Activated T-helper 1 cell treated with Interleukin-2 at 50 U/mL for 16 hours (primary cell): ENCODE results near the gene UVSSA.
"Not testable (repeated sequence)": the region's sequence is repeated elsewhere in the genome, so short reads cannot be mapped to it uniquely, and the experiment has no call there.

Experiments used
- DNase-seq: peaks from one replicate; pipeline ENCODE4 v3.0.0-alpha.2; 2020; ENCODE audit warnings: low read depth

The UVSSA gene

DNA sequence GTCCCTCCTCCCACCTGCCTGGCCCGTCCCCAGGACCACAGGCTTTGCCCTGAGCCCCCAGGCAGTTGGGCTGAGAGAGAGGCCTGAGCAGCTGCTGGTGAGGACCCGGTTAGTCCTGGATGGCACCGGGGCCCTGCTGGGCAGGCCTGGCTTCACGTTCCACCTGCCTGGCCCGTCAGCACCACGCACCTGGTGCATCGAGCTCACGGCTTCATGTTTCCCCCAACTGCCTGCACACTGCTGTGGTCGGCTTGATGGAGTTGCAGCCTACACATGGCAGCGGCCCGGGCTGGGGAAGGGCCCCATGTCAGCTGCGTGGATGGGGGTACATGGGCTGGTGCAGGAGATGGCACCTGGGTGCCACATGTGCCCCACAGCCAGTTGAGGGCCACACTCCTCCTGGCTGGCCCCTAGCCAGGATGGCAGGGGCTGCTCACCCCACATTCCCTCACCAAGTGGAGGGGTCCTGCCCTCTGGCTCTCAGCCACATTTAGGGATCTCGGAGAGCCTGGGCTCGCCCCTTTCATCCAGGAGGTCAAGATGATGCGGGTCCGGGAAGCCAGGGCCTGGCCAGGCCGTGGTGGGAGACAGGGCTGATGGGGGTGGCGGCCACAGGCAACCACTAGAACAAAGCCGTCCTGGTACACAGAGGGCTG lies 30.7 kb downstream of the UVSSA start:
- no peak for DNase-seq

DNA sequence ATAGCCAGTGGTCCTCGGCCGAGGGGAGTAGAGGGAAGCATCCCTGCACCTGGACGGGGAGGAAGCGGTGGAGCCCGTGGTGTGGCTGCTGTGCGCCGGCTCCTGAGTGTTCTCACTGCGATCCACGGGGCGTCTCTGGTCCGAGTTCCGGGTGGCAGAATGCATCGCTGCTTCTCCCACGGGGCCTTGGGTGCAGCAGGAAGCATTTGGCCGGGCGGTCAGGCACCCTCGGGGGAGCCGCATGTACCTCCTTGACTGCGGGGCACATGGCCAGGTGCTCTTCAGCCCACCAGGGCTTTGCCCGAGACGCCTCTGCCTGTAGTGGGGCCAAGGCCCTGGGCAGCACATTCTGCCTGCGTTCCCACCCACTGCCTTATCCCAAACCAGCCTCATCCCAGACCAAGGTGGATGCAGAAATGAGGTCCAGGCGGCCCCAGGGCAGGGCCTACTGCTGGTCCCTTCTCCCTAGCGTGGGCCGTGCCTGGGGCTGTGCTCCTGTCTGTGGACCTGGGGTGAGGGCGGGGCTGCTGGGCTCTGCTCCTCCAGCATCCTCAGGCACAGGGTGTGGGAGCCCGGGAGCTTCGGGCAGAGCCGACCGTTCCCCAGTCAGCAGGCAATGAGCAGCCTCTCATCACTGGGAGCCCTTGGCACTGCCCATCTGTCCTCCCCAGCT lies 31.7 kb downstream of the UVSSA start:
- no peak for DNase-seq

DNA sequence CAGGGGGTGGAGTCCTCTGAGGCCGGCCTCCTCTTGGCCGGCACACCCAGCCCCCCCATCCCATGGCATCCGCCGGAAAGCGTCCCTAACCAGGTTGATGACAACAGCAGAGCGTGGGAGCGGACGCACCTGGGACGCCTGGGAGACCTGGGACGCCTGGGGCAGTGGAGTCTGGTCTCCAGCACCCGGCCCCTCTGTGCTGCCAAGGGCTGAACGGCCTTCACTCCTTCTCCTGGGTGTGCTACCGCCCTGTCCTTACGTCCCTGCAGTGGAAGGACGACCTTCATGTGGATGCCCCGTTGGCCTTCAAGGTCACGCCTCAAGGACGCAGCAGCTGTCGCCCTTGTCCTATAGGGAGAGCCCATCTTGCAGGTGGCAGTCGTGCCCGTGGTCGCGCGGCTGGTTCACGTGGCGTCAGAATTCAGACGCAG lies 32.4 kb downstream of the UVSSA start:
- no peak for DNase-seq

DNA sequence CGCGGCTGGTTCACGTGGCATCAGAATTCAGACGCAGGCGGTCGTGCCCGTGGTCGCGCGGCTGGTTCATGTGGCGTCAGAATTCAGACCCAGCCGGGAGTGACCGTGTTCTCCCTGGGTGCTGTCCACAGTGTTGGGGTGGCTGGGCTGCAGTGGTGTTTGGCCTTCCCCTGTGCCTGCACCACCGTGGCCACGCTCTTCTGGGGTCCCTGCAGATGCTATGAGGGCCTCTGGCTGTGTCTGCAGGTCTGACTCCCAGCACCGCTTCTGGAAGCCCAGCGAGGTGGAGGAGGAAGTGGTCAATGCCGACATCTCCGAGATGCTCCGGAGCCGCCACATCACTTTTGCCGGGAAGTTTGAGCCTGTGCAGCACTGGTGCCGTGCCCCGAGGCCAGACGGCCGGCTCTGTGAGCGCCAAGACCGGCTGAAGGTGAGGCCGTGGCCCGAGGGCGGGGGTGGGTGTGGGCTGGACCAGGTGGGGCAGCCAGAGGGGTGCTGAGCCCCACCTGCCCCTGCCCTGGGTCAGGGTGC lies 32.9 kb downstream of the UVSSA start:
- DNase-seq = no peak

DNA sequence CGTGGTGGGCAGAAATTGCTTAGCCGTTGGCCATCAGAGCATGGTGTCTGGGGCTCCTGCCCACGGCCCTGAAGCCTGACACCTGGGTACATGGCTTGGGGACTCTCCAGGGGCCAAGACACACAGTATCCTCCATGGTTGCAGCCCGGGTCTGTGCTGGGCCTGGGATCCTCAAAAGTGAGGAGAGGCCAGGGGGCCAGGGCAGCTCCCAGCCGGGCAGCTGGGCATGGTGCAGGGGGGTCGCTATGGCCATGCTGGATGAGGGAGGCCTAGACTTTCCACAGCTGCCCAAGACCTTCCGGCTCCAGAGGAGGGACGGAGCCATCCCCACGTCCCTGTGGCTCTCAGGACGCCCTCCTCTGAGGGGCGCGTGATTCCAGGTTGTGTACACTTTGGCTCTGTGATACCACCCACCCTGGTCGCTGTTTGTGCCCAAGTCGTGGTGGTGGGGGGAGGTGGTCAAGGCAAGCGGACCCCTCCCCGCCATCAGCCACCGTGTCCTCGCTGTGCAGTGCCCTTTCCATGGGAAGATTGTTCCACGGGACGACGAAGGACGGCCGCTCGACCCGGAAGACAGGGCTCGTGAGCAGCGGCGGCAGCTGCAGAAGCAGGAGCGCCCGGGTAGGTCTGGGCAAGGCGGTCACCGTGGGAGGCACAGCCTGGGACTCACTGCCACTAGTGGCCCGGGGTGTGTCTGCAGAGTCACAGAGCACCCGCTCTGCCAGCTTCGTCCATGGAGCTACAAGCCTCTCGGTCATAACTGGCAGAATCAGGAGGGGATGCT lies 33.6 kb downstream of the UVSSA start:
- DNase-seq = no peak

DNA sequence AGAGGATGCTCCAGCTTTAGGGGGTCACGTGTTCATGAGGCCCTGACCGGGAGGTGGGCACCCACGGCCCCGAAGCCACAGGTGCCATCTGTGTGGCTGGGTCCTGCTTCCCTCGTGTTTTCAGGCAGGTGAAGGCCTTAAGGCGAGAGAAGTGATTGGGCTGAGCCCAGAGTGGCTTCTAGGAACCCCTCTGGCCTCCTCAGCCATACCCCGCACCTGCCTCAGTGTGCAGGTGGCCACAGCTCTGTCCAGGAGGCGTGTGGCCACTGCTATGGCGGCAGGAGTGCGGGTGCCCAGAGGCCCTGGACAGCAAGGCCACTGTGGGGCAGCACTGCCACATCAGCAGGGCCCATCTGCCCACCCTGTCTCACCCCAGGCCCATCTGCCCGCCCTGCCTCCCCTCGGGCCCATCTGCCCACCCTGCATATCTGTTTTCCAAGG lies 34.2 kb downstream of the UVSSA start:
- DNase-seq = no peak

DNA sequence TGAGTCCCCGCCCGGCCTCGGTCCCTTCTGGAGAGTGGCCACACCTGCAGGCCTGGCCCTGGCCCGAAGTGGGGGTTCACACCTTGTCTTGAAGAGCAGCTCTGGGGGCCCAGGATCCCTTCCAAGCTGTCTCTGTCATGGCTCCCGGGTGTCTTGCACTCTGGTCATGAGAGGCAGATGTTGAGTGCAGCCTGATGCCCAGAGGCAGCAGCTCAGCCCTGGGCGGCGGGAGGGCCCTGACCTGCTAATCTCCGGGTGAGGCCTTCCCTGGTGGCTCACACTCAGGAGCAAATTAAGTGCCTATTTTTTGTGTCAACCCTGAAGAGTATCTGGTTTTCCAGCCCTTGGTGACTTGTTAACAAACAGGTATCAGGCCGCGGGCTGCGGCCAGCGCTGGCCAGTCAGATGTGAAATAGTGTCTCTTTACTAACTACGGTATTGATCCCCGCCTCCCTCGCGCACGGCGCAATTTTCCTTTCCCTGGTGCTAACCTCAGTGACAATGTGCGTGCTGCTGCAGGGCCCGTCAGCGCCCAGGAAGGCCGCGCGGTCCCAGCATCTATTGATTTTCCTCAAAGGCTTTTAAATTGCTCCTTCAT lies 35.0 kb downstream of the UVSSA start:
- DNase-seq = no peak

DNA sequence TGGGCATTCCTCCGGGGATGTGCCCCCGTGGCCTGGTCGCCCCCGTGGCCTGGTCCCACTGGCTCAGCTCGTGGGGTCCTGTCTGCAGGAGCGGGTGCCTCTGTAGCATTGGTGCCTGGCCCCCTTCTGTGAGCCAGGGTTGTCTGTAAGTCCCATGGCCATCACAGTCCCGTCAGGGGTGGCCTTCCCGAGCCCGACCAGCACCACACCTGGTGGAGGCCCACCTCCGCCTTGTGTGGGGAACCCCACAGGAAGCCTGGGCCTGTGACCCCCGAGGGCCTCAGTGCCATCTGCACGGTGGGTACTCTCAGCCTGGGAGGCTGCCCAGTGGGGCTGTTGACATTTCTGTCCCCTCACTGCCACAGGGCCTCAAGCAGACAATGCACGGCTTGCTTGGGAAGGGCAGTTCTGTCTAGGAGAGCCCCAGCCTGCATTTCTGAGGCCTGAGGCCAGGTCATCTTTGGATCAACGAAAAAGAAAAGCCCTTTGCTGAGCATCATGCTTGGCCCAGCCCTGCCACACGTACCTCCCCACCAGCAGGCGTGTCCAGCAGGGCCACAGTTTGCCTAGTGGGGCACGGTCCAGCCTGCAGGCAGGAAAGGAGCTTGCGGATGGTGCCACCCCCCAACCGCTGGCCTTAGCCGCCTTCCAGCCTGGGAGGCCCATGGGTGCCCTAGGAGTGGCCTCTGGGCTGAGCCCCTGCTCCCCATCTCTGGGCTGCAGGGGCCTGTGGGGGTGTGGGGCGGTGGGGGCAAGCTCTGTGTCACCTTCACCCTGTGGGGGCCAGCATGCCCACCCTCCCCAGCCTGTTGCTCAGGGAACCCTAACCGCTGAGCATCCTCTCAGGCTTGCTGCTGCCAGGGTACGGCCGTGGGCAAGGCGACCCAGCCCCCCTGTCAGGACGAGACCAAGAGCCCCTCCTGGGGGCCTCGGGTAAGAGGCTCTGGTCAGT lies 36.0 kb downstream of the UVSSA start:
- no peak for DNase-seq

DNA sequence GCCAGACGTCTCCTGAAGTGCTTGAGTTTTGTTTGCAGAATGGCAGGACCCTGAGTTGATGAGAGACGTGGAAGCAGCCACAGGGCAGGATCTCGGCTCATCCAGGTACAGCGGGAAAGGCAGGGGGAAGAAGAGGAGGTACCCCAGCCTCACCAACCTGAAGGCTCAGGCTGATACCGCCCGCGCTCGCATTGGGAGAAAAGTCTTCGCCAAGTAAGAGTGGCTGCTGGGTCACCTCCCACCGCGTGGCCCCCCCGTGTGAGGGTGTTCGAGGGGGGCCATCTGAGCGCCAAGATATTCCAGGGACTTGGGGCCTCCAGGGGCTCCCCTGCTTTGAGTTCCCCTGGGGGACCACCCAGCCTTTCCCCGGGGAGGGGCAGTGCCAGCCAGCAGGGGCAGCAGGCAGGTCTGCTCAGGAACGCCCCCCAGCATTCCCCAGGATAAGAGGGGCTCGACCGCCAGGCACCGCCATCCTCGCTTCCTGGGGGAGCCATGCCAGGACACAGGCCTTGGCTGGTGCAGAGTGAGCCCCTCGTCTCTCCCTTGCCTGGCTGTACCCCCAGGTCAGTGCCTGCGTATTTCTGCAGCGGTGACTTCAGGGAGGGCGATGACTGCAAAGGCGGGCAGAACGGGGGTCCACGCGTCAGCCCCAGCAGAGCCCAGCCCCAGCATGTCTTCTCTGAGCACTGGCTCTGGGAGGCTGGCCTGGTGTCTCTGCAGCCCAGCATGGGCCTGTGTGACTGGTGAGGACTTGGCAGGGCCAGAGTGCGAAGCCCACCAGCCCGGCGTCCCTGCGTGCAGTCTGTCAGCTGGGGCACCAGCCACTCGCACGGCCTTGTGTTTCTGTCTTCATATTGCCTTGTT lies 37.0 kb downstream of the UVSSA start:
- no peak for DNase-seq

DNA sequence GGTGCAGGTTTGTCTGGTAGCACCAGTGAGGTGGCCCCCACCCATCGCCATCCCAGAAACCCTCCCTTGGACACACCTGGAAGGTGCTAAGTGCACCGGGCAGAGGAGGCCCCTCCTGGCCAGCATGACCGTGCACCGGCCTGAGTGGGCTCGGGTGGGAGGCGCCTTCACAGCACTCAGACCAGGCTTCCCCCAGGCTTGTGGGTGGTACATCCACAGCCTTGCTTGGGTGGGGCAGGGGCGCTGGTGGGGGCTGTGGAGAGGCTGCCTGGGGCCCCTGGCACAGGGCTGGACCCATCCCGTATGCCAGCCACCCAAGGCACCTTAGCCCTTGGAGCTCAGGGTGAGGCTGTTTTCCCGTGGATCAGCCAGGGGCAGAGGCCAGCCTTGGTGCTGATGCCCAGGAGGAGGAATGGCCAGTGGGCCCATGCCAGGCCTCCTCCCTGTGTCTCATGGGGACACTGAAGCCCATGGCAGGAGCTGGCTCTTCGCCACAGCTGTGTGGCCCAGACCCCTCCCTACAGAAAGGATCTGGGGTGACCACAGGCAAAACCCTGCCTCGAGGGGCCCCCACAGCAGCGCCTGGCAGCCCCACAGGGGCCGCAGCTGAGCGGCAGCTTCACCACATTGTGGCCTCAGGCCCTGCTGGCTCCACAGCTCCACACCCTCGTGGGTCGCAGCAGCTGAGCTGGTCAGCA lies 37.8 kb downstream of the UVSSA start:
- no peak for DNase-seq

DNA sequence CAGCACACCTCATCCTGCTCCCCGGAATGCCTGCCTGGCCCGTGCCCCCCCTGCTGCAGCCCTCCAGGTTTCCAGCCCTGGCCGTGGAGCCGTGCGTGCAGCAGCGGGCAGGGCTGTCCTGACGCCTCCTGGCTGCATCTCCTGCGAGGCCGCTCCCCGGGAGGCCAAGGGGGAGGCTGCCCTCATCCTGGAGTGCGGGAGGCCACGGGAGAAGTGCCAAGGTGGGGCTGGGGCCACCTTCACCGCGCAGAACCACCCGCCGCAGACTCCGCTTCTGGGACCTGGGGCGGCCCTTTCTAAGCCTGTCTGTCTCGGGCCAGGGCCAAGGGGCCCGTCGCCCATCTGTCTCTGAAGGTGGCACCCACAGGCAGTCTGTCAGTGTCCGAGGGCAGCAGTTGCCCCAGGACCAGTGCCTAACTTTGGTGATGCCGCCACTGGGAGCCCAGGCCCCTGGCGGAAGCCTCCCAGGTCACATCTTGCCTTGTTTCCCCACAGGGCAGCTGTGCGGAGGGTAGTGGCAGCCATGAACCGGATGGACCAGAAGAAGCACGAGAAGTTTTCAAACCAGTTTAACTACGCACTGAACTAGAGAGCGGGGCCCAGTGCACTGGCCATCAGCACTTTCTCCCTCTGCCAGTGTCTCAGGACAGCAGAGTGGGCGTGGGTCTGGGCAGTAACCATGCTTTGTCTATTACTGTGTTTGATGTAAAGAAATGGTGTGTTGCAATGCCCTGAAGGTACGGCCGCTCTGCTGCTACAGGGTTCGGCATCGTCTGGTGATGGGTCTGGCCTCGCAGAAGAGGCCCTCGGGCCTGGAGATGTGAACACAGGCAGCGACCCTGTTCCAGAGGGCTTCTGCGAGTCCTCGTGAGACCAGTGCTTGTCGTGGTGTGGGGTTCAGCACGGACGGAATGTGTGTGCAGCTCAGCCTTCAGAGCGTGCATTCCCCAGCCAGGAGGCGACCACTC lies 38.6 kb downstream of the UVSSA start:
- no peak for DNase-seq

DNA sequence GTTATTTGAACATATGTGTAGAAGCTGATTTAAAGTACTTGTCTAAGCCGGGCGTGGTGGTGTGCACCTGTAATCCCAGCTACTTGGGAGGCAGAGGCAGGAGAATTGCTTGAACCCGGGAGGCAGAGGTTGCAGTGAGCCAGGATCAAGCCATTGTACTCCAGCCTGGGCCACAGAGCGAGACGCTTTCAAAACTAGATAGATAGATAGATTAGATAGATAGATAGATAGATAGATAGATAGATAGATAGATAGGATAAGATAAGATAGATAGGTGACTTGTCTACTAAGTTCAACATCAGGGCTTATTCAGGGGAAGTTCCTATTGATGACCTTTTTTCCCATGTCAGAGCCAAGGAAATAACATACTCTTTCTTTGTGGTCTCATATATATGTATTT lies 46.4 kb downstream of the UVSSA start:
- not testable (repeated sequence) for DNase-seq

DNA sequence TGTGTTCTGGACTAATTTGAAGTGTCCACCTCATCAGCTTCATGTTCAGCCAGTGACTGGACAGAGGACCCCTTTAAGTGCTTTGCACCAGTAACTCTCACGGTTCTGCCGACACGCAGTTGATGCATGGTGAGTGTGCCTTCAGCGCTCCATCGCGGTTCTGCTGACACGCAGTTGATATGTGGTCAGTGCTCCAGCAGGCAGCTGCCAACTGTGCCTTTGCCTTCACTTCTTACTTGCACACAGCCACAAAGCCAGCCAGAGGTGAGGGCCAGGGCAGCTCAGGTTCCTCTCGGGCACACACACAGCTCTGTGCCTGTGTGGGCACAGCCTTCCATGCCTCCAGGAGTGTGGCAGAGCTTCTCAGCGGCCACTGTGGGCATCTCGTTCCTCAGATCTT lies 46.9 kb downstream of the UVSSA start:
- DNase-seq = no peak

DNA sequence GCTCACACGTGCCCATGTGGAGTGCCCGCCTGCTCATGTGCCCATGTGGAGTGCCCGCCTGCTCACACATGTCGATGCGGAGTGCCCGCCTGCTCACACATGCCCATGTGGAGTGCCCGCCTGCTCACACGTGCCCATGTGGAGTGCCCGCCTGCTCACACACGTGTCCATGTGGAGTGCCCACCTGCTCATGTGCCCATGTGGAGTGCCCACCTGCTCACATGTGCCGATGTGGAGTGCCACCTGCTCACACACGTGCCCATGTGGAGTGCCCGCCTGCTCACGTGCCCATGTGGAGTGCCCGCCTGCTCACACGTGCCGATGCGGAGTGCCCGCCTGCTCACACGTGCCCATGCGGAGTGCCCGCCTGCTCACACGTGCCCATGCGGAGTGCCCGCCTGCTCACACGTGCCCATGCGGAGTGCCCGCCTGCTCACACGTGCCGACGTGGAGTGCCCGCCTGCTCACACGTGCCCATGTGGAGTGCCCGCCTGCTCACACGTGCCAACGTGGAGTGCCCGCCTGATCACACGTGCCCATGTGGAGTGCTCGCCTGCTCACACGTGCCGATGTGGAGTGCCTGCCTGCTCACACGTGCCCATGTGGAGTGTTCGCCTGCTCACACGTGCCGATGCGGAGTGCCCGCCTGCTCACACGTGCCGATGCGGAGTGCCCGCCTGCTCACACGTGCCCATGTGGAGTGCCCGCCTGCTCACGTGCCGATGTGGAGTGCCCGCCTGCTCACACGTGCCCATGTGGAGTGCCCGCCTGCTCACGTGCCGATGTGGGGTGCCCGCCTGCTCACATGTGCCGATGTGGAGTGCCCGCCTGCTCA lies 47.8 kb downstream of the UVSSA start:
- not testable (repeated sequence) for DNase-seq

DNA sequence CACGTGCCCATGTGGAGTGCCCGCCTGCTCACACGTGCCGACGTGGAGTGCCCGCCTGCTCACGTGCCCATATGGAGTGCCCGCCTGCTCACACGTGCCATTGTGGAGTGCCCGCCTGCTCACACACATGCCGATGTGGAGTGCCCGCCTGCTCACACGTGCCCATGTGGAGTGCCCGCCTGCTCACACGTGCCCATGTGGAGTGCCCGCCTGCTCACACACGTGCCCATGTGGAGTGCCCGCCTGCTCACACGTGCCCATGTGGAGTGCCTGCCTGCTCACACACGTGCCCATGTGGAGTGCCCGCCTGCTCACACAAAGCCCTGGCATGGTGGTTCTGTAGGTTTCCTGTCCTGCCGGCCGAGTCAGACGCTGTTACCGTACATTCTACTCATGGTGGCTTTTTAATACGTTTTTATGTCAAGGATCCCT lies 48.4 kb downstream of the UVSSA start:
- DNase-seq = not testable (repeated sequence)

DNA sequence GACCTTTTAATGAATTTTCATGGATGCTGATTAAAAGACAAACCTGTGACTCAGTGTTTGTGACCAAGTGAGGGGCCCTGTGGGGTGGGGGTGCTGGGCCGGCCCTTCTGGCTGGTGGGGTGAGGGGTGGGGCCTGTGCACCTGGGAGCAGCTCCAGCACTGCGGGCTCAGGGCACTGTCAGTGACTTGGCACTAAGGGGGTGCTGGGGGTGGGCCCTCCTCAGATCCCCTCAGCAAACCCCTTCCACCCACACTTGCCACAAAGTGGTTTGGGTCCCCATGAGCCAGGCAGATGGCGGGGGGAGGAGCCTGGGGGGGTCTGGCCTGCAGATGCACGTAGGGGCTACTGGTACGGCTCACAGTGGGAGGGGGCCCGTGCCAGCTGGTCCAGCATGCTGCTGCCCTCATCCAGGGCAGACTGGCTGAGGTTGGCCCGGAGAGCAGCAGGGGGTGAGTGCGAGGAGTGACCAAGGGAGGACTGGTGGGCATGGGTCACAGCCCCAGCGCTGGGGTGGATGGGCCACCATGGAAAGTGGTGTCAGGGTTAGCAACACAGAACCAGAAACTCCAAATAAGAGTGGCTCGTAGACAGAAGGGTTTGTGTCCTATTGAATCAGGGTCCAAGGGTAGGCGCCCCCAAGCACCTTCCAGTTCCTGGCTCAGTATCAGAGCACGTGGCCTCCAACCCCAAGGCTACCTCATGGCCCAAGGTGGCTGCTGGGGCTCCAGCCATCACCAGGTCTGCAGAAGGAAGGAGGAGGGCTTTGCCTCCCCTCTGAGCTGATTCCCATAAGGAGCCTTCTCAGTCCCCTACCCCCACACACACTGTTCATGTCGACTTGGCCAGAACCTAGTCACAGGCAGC lies 49.2 kb downstream of the UVSSA start:
- DNase-seq = no peak
